Liver (tissue), 9 donors: ENCODE measurements around the gene ZSCAN21. TPM values are rescaled to one million over a fixed set of nuclear protein-coding genes. Genes with fewer than 3 reads are reported as not detected.

Experiments used
- DNase-seq: peaks from one replicate; pipeline ENCODE4 v3.0.0-alpha.2; 2017; ENCODE audit warnings: low spot score
- H3K27ac ChIP-seq, 2 donors: one replicate each; pipeline ENCODE4 v1.7.0; 2013; ENCODE audit warnings: inconsistent platforms in 2 of 2, low read length in 2 of 2, control low read depth in 1 of 2, low read depth in 1 of 2, mild to moderate bottlenecking in 1 of 2
- H3K27me3 ChIP-seq, 4 donors: one replicate each; pipeline versions ENCODE4 v1.6.1 to v1.7.0; 2013; ENCODE audit warnings: low read length in 3 of 4, inconsistent platforms in 1 of 4, mild to moderate bottlenecking in 1 of 4, moderate library complexity in 1 of 4; ENCODE audit not compliant: control insufficient read depth in 4 of 4, insufficient read depth in 4 of 4
- H3K36me3 ChIP-seq, 4 donors: one replicate each; pipeline versions ENCODE4 v1.6.1 to v1.7.0; 2013; ENCODE audit warnings: low read length in 3 of 4, mild to moderate bottlenecking in 3 of 4, low read depth in 1 of 4, moderate library complexity in 1 of 4; ENCODE audit not compliant: control insufficient read depth in 4 of 4, insufficient read depth in 3 of 4
- H3K4me1 ChIP-seq, 4 donors: one replicate each; pipeline versions ENCODE4 v1.6.1 to v1.7.0; 2013; ENCODE audit warnings: low read length in 3 of 4, mild to moderate bottlenecking in 3 of 4, moderate library complexity in 1 of 4; ENCODE audit not compliant: control insufficient read depth in 4 of 4, insufficient read depth in 4 of 4
- H3K4me3 ChIP-seq, 3 donors: one replicate each; pipeline versions ENCODE4 v1.6.1 to v1.7.0; 2013; ENCODE audit warnings: low read length in 3 of 3, control low read depth in 1 of 3, low read depth in 1 of 3, mild to moderate bottlenecking in 1 of 3
- H3K9ac ChIP-seq, 2 donors: one replicate each; pipeline ENCODE4 v1.7.0; 2013; ENCODE audit warnings: low read length in 2 of 2, mild to moderate bottlenecking in 2 of 2, moderate library complexity in 2 of 2, control low read depth in 1 of 2, low read depth in 1 of 2
- H3K9me3 ChIP-seq, 4 donors: one replicate each; pipeline versions ENCODE4 v1.6.1 to v1.7.0; 2013; ENCODE audit warnings: low read length in 3 of 4; ENCODE audit not compliant: control insufficient read depth in 4 of 4
- EGR1 ChIP-seq, 2 donors: IDR thresholded peaks; 2 replicates each; pipeline ENCODE4 v1.6.1; 2016 to 2018; ENCODE audit warnings: antibody characterized with exemption in 2 of 2, low read depth in 2 of 2
- FOXA1 ChIP-seq: IDR thresholded peaks from 2 replicates; pipeline ENCODE4 v1.6.1; 2016; ENCODE audit warnings: antibody characterized with exemption
- FOXA2 ChIP-seq: IDR thresholded peaks from 2 replicates; pipeline ENCODE4 v1.6.1; 2016; ENCODE audit warnings: antibody characterized with exemption
- GABPA ChIP-seq, 2 donors: IDR thresholded peaks in 1 of 2; conservative IDR thresholded peaks in 1 of 2; 2 replicates each; pipeline ENCODE4 v1.6.1; 2016; ENCODE audit warnings: antibody characterized with exemption in 2 of 2, mild to moderate bottlenecking in 1 of 2, moderate library complexity in 1 of 2
- HNF4A ChIP-seq, 2 donors: conservative IDR thresholded peaks; 2 replicates each; pipeline ENCODE4 v1.6.1; 2016; ENCODE audit warnings: antibody characterized with exemption in 2 of 2, mild to moderate bottlenecking in 2 of 2
- HNF4G ChIP-seq: IDR thresholded peaks from 2 replicates; pipeline ENCODE4 v1.6.1; 2016; ENCODE audit warnings: antibody characterized with exemption
- JUND ChIP-seq, 2 donors: IDR thresholded peaks; 2 replicates each; pipeline ENCODE4 v1.6.1; 2016; ENCODE audit warnings: antibody characterized with exemption in 2 of 2
- NR2F2 ChIP-seq: IDR thresholded peaks from 2 replicates; pipeline ENCODE4 v1.6.1; 2016; ENCODE audit warnings: antibody characterized with exemption
- RAD21 ChIP-seq, 2 donors: IDR thresholded peaks; 2 replicates each; pipeline ENCODE4 v1.6.1; 2016; ENCODE audit warnings: antibody characterized with exemption in 2 of 2, mild to moderate bottlenecking in 2 of 2
- RXRA ChIP-seq, 2 donors: IDR thresholded peaks; 2 replicates each; pipeline ENCODE4 v1.6.1; 2017 to 2018; ENCODE audit warnings: antibody characterized with exemption in 2 of 2, mild to moderate bottlenecking in 1 of 2
- YY1 ChIP-seq: IDR thresholded peaks from 2 replicates; pipeline ENCODE4 v1.6.1; 2016; ENCODE audit warnings: antibody characterized with exemption, mild to moderate bottlenecking
- WGBS: extraction: QIAGEN DNeasy Blood & Tissue Kit; methylation state at CpG from one replicate; pipeline ENCODE4 v1.1.7; 2013; 5-methylcytosine and 5-hydroxymethylcytosine counted together
- polyA plus RNA-seq, 2 donors: library from polyadenylated mRNA; stranded (reverse) in 1 of 2; unstranded in 1 of 2; fragments of 200-250 nt in 1 of 2; fragments of >200 nt in 1 of 2; fragmentation: Nextera tagmentation in 1 of 2; extraction: Ambion mirVana in 1 of 2; gene quantifications; one replicate each; pipeline versions ENCODE4 v1.2.1 to v1.2.3, GENCODE V29; 2013 to 2015
- total RNA-seq, 2 donors: library from RNA; depleted of rRNA; stranded (reverse); fragments of >200 nt; gene quantifications; one replicate each; pipeline ENCODE4 v1.2.3, GENCODE V29; 2014
- TF ChIP-seq, protein P1 (sequence below): fragments of 150-350 bp; IDR thresholded peaks from 2 replicates; pipeline ENCODE4 v1.5.1; 2017; ENCODE audit warnings: improper control_type of control experiment, low read depth, low read length; ENCODE audit not compliant: missing input control
- TF ChIP-seq, protein P2 (sequence below): IDR thresholded peaks from 2 replicates; pipeline ENCODE4 v1.6.1; 2016; ENCODE audit warnings: antibody characterized with exemption
- TF ChIP-seq, protein P3 (sequence below): IDR thresholded peaks from 2 replicates; pipeline ENCODE4 v1.6.1; 2016; ENCODE audit warnings: antibody characterized with exemption
- TF ChIP-seq, protein P4 (sequence below): IDR thresholded peaks from 2 replicates; pipeline ENCODE4 v1.6.1; 2016; ENCODE audit warnings: antibody characterized with exemption, mild to moderate bottlenecking
- TF ChIP-seq, protein P5 (sequence below): IDR thresholded peaks from 2 replicates; pipeline ENCODE4 v1.6.1; 2016; ENCODE audit warnings: antibody characterized with exemption
- donor health status: healthy.
- donor health status: healthy.
- donor health status: healthy.
- donor health status: healthy.
- donor health status: healthy.

The ZSCAN21 gene
- total and polyA plus RNA-seq, 4 donors: 4.6 to 8.6 (median 6.9) TPM

DNA sequence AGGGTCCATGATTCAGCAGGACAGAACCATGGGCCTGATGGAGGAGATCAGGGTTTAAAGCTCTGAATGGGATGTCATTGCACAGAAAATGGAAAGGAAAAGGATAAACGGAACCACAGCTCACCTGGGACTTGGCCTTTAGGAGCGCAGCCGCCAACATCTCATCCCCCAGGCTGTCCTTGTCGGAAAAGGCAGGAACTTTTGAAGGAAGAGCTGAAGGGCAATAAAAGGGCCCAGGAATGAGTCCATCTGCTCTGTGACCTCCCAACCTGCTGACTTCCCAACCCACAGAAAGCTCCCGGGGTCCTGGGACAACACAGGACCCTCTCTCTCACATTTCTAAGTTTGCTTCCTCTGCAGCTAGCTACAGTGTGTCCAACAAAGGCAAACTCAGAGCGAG, 25.8 kb downstream of the ZSCAN21 start (continued):
- TF ChIP-seq, protein P1, sequence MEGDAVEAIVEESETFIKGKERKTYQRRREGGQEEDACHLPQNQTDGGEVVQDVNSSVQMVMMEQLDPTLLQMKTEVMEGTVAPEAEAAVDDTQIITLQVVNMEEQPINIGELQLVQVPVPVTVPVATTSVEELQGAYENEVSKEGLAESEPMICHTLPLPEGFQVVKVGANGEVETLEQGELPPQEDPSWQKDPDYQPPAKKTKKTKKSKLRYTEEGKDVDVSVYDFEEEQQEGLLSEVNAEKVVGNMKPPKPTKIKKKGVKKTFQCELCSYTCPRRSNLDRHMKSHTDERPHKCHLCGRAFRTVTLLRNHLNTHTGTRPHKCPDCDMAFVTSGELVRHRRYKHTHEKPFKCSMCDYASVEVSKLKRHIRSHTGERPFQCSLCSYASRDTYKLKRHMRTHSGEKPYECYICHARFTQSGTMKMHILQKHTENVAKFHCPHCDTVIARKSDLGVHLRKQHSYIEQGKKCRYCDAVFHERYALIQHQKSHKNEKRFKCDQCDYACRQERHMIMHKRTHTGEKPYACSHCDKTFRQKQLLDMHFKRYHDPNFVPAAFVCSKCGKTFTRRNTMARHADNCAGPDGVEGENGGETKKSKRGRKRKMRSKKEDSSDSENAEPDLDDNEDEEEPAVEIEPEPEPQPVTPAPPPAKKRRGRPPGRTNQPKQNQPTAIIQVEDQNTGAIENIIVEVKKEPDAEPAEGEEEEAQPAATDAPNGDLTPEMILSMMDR: no peak
- TF ChIP-seq EGR1 (IDR thresholded peaks at IDR 0.05; ENCODE audit: low read depth in 2 of 2): no peak
- TF ChIP-seq, protein P2, sequence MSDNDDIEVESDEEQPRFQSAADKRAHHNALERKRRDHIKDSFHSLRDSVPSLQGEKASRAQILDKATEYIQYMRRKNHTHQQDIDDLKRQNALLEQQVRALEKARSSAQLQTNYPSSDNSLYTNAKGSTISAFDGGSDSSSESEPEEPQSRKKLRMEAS: no peak
- no peak for TF ChIP-seq HNF4A (conservative IDR thresholded peaks at IDR 0.05)
- no peak for TF ChIP-seq FOXA1
- no peak for TF ChIP-seq HNF4G

DNA sequence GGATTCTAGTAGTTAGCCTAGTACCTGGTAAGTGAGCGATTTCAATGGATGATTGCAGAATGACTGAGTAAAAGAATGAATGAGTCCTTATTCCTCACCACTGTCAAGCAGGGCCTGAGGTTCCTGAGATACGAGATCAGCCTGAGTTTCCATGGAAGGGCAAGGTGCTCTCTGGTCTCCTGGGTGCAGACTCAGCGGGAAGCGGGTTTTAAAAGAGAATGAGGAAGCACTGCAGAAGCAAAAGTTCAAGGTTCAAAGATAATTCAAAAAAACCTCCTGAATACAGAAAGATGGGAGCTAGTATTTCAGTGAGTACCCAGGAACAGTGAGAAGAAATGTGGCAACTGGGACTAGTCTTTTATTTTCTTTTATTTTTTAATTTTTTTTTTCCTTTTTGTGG, 27.6 kb downstream of the ZSCAN21 start:
- H3K27me3 ChIP-seq: no peaks in the 10 kb centered on the region
- 84% methylated on average over 4 of the region's 4 CpGs for WGBS
- H3K36me3 ChIP-seq: peaks cover 14 to 52% (median 41%) of the 10 kb centered on the region in 4 donors
- H3K4me1 ChIP-seq: peaks cover 12 to 29% (median 25%) of the 10 kb centered on the region in 4 donors
- no peak overlapping the region for H3K9ac ChIP-seq
- TF ChIP-seq RAD21 (IDR thresholded peaks at IDR 0.05) (no peak), NR2F2 (no peak), FOXA2 (no peak), YY1 (no peak), RXRA (IDR thresholded peaks at IDR 0.05) (no peak), GABPA (IDR thresholded peaks at IDR 0.05 in 1 of 2, conservative IDR thresholded peaks at IDR 0.05 in 1 of 2) (no peak), FOXA1 (no peak), HNF4A (conservative IDR thresholded peaks at IDR 0.05) (no peak), JUND (IDR thresholded peaks at IDR 0.05) (no peak)
- TF ChIP-seq, protein P3, sequence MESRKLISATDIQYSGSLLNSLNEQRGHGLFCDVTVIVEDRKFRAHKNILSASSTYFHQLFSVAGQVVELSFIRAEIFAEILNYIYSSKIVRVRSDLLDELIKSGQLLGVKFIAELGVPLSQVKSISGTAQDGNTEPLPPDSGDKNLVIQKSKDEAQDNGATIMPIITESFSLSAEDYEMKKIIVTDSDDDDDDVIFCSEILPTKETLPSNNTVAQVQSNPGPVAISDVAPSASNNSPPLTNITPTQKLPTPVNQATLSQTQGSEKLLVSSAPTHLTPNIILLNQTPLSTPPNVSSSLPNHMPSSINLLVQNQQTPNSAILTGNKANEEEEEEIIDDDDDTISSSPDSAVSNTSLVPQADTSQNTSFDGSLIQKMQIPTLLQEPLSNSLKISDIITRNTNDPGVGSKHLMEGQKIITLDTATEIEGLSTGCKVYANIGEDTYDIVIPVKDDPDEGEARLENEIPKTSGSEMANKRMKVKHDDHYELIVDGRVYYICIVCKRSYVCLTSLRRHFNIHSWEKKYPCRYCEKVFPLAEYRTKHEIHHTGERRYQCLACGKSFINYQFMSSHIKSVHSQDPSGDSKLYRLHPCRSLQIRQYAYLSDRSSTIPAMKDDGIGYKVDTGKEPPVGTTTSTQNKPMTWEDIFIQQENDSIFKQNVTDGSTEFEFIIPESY: no peak
- TF ChIP-seq, protein P4, sequence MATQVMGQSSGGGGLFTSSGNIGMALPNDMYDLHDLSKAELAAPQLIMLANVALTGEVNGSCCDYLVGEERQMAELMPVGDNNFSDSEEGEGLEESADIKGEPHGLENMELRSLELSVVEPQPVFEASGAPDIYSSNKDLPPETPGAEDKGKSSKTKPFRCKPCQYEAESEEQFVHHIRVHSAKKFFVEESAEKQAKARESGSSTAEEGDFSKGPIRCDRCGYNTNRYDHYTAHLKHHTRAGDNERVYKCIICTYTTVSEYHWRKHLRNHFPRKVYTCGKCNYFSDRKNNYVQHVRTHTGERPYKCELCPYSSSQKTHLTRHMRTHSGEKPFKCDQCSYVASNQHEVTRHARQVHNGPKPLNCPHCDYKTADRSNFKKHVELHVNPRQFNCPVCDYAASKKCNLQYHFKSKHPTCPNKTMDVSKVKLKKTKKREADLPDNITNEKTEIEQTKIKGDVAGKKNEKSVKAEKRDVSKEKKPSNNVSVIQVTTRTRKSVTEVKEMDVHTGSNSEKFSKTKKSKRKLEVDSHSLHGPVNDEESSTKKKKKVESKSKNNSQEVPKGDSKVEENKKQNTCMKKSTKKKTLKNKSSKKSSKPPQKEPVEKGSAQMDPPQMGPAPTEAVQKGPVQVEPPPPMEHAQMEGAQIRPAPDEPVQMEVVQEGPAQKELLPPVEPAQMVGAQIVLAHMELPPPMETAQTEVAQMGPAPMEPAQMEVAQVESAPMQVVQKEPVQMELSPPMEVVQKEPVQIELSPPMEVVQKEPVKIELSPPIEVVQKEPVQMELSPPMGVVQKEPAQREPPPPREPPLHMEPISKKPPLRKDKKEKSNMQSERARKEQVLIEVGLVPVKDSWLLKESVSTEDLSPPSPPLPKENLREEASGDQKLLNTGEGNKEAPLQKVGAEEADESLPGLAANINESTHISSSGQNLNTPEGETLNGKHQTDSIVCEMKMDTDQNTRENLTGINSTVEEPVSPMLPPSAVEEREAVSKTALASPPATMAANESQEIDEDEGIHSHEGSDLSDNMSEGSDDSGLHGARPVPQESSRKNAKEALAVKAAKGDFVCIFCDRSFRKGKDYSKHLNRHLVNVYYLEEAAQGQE: no peak
- TF ChIP-seq, protein P5, sequence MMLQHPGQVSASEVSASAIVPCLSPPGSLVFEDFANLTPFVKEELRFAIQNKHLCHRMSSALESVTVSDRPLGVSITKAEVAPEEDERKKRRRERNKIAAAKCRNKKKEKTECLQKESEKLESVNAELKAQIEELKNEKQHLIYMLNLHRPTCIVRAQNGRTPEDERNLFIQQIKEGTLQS: no peak
- peaks cover 5 to 7% (median 5%) of the 10 kb centered on the region in 4 donors for H3K9me3 ChIP-seq
- no peak for DNase-seq
- H3K4me3 ChIP-seq: no peak overlapping the region
- no peak overlapping the region for H3K27ac ChIP-seq
